Measurements from ENCODE around the gene ADISSP.
"Not testable (repeated sequence)": the region's sequence is repeated elsewhere in the genome, so short reads cannot be mapped to it uniquely, and the experiment has no call there.

Gene ADISSP

GRCh38 chr20:3797592-3798372, 30.2 kb upstream of the ADISSP start:
- DNase-seq = peak; percentile 20

- DNase-seq = no peak
These were observed 29.6 kb upstream of the ADISSP start for GRCh38 chr20:3797226-3797545.

- peak; percentile 52 for DNase-seq
These were observed 29.1 kb upstream of the ADISSP start for GRCh38 chr20:3796477-3797225.

- peak; percentile 99 for DNase-seq
These were observed 28.2 kb upstream of the ADISSP start, which contains the start of gene CDC25B for GRCh38 chr20:3795511-3796468. Gene CDC25B, plus strand, starts transcription at chr20:3796310. Its CDS starts 222 bp downstream, at chr20:3796532.

- no peak for DNase-seq
These were observed 27.3 kb upstream of the ADISSP start for GRCh38 chr20:3794701-3795420.

DNA sequence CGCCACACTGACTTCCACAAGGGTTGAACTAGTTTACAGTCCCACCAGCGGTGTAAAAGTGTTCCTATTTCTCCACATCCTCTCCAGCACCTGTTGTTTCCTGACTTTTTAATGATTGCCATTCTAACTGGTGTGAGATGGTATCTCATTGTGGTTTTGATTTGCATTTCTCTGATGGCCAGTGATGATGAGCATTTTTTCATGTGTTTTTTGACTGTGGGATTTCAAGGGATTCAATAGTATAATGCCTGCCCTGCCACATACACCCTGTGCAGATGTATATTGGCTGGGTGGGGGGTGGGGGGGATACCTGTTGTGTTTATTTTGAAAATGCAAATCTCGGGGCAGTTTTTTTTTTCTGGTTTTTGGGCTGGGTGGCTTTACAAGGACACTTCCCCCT, 26.6 kb upstream of the ADISSP start:
- DNase-seq = not testable (repeated sequence)

- not testable (repeated sequence) for DNase-seq
These were observed 21.6 kb upstream of the ADISSP start for GRCh38 chr20:3789201-3789600.

GRCh38 chr20:3788685-3789155, 21.2 kb upstream of the ADISSP start:
- DNase-seq = peak; percentile 61

DNA sequence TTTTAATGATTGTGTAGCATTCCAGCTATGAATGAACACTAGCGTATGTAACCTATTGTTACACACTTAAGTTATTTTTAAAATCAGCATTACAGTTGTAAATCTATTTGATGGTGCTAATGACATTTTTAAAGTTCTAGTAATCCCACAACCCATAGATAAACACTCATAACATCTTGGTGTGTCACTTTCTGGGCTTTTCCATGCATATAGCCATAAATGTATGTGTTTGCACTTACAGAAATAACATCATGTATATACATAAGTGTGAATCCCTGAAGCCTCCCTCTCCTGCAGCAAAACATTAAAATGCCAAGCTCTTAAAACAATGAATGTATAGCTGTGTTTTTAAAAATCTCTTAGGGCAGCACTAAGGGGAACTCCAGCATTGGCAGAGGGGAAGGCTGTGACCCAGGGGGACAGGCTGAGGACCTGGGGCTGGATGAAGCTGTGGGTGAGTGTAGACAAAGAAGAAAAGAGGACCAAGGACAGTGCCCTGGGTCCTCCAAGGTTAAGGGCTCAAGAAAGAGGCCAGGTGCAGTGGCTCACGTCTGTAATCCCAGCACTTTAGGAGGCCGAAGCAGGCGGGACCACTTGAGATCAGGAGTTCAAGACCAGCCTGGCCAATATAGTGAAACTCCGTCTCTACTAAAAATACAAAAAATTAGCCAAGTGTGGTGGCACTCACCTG, 19.9 kb upstream of the ADISSP start:
- no peak for DNase-seq

- DNase-seq = peak; percentile 92
These were observed 19.2 kb upstream of the ADISSP start, which contains the start of gene CENPB for GRCh38 chr20:3786665-3787323. Gene CENPB, minus strand, starts transcription at chr20:3786740. Its CDS starts 257 bp downstream, at chr20:3786483.

- peak; percentile 70 for DNase-seq
These were observed 18.6 kb upstream of the ADISSP start for GRCh38 chr20:3786126-3786484.

GRCh38 chr20:3785240-3786125, 17.9 kb upstream of the ADISSP start:
- DNase-seq = peak; percentile 45

DNA sequence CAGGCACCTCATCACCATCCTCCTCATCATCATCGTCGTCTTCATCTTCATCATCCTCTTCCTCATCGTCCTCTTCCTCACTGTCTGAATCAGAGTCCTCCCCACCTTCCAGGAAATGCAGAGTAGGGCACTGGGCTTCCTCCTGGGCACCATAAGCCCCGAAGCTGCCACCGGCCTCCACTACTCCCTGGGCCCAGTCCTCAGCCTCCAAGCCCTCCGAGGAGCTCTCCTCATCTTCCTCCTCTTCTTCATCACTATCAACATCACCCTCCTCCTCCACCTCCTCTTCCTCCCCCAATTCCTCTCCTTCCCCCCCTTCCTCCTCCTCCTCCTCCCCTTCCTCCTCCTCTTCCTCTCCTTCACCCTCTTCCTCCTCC, 17.3 kb upstream of the ADISSP start:
- no peak for DNase-seq

GRCh38 chr20:3784216-3784853, 16.8 kb upstream of the ADISSP start:
- DNase-seq = no peak

DNA sequence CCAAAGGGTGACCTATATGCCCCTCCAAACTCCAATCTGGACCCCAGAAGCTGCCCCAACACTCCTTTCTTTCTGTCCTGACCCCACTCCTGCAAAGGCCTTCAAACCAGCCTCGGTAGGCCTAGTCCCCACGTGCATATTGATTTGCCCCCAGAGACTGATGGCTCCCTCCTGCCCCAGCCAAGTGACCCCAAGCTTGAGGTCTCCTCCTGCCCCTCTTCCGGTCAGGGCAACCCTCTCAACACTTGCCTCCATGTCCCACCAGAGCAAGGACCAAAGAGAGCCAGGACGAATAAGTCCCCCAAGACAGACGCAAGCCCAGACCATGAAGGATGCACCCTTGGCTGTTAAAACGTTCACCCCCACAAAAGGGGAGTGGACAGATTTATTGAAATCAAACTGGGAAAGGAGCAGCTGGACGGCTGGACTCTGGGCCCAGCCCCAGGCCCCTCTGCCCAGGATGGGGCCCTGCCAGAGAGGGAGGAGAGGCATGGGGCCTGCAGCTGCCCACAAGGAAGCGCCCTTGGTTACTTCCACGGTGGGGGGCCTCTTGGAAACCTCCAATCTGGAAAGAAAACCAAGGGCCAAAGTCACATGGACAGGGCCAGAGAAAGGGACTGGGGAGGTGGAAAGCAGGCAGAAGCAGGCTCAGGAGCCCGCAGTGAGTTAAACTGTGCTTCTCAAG, 16.1 kb upstream of the ADISSP start:
- no peak for DNase-seq

GRCh38 chr20:3783068-3783489, 15.5 kb upstream of the ADISSP start:
- no peak for DNase-seq

DNA sequence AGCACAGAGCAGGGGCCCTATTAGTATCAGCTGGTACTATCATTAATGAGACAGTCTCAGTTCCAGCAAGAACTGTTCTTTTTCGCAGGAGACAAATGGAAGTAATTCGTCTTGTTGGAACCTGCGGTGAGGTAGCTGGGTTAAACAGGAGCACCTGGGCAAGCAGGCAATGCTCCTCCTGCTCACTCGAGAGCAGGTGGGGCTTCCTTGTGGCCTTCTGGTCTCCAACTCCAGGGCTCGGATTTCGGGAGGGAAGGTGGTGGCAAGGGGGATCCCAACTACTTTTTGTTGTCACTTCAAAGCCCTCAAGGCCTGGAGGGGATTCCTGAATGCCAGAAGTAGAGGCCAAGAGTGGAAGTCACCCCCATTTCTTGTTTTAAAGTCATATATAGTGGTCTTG, 15.0 kb upstream of the ADISSP start:
- peak; percentile 41 for DNase-seq

DNA sequence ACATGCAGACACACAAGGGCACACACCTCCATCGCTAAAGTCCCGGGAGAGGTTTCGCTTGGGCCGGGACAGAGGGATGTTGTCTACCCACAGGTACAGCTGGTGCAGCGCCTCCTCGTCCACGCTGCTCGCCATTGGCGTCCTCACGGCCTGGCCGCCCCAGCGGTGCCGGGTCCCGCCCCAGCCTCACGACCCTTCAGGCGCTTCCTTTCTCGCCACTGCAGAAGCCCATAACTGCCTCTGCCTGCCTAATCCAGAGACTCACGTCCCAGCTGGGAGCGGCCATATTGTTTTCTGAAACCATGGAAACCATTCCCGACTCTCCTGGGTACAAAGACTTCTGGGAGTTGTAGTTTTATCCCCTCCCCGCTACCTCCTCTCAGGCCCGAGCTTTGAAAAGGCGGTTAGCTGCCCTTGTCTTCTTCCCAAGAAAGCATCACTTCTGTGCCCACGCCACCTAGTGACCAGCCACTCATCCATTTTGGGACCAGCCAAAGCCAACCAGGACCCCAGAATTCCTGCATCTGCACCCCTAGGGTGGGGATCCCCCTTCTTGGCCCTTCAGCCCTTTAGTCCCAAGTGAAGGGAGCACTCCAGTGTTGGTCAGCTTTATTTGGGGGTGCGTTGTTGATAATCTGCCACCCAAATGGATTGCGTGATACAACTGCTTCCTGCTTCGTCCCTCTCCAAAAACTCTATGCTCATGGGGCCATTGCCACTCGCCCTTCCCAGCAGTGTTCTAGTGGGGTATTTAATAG, 13.8 kb upstream of the ADISSP start, which contains the start of gene SPEF1:
Gene SPEF1, minus strand, starts transcription at position 296 of the 758 bp plus-strand sequence. Its CDS starts 161 bp downstream, at position 135.
- DNase-seq = peak; percentile 99

Data from NCI-H82 (cell line).